ENCODE data around the gene HTR3B. TPM values are rescaled to one million over a fixed set of nuclear protein-coding genes. Genes with fewer than 3 reads are reported as not detected.

The HTR3B gene
- total RNA-seq, 1 donor: not detected

DNA sequence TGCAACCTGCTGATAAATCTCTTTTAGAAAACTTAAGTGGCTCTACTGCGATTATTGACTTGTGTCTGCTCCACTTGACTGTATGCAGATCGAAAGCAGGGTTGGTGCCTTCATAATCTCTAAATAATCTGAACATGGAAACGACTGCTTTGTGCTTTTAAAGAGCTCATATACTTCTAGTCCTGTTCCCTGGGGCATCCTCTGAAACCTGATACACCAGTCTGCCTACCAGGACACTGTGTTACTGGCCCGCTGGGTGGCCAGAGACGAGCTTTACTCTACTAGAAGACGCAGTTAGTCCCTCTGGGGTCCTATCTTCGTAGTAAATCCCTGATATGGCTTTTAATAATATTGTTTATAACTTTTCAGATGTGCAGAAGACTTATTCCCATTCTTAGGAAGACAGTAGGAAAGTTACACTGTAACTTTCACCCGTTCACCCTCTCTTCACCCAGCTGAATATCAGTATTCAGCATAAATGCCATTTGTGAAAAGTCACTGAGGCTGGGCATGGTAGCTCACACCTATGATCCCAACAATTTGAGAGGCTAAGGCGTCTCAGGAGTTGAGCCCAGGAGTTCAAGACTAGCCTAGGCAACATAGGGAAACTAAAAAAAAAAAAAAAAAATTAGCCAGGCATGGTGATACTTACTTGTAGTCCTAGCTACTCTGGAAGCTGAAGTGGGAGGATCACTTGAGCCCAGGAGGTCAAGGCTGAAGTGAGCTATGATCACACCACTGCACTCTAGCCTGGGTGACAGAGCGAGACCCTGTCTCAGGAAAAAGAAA, 9.0 kb upstream of the HTR3B start:
- peak; percentile 23 for DNase-seq (ENCODE audit: insufficient read length, low spot score, missing footprints)
- TF ChIP-seq, protein P1, sequence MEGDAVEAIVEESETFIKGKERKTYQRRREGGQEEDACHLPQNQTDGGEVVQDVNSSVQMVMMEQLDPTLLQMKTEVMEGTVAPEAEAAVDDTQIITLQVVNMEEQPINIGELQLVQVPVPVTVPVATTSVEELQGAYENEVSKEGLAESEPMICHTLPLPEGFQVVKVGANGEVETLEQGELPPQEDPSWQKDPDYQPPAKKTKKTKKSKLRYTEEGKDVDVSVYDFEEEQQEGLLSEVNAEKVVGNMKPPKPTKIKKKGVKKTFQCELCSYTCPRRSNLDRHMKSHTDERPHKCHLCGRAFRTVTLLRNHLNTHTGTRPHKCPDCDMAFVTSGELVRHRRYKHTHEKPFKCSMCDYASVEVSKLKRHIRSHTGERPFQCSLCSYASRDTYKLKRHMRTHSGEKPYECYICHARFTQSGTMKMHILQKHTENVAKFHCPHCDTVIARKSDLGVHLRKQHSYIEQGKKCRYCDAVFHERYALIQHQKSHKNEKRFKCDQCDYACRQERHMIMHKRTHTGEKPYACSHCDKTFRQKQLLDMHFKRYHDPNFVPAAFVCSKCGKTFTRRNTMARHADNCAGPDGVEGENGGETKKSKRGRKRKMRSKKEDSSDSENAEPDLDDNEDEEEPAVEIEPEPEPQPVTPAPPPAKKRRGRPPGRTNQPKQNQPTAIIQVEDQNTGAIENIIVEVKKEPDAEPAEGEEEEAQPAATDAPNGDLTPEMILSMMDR (IDR thresholded peaks at IDR 0.05; ENCODE audit: extremely low read depth, low read depth, low read length): no peak
- peaks cover 6% of the 10 kb centered on the region for H3K27me3 ChIP-seq (ENCODE audit: insufficient read depth, low read length)
- H3K27ac ChIP-seq (ENCODE audit: low read depth, low read length): no peak overlapping the region
- H3K4me1 ChIP-seq (ENCODE audit: insufficient read depth, low read length): no peaks in the 10 kb centered on the region
- H3K9me3 ChIP-seq (ENCODE audit: low read depth, low read length): no peaks in the 10 kb centered on the region
- no peaks in the 10 kb centered on the region for H3K79me2 ChIP-seq (ENCODE audit: insufficient read depth, low read length)
- no peaks in the 10 kb centered on the region for H3K36me3 ChIP-seq (ENCODE audit: insufficient read depth, low read length)
- no peak overlapping the region for H2AFZ ChIP-seq (ENCODE audit: low read length)
- no peak overlapping the region for H3K4me3 ChIP-seq (ENCODE audit: insufficient read depth, low read length)
- H3K4me2 ChIP-seq (ENCODE audit: insufficient read depth, low read length): no peak overlapping the region
- H4K20me1 ChIP-seq (ENCODE audit: insufficient read depth, low read length): no peaks in the 10 kb centered on the region

DNA sequence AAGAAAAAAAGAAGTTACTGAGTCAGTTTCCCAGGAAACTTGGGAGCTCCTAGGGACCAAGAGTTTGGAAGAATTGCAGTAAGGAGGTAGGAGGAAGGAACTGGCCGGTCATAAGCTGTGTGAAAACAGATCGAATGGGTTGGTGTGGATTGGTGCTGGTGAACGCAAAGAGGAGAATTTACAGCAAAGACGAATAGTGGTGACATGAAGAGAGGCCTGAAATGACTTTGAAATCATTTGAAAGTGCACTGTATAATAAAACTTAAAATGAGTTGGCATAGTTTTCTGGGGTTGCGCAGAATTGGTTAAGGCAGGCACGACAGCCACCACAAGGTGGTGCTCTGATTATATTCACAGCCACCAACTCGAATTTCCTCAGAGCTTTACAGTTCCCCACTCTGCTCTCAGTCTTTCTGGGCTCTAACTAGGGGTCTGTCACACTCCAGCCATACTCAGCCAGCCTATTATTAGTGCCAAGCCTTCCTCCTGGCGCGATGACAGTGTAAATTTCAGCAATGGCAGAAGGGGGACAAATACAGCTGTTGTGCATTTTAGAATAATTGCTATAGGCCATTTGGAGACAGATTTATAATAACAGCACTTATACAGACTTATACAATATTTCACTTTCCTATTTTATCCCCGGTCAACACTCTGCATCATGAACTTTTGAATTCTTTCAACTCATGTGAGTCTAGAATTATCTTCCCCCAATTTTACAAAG, 8.3 kb upstream of the HTR3B start:
- no peak overlapping the region for H3K4me2 ChIP-seq (ENCODE audit: insufficient read depth, low read length)
- no peak overlapping the region for H3K27ac ChIP-seq (ENCODE audit: low read depth, low read length)
- H3K9me3 ChIP-seq (ENCODE audit: low read depth, low read length): no peaks in the 10 kb centered on the region
- H3K4me1 ChIP-seq (ENCODE audit: insufficient read depth, low read length): no peaks in the 10 kb centered on the region
- H3K79me2 ChIP-seq (ENCODE audit: insufficient read depth, low read length): no peaks in the 10 kb centered on the region
- no peaks in the 10 kb centered on the region for H4K20me1 ChIP-seq (ENCODE audit: insufficient read depth, low read length)
- no peaks in the 10 kb centered on the region for H3K36me3 ChIP-seq (ENCODE audit: insufficient read depth, low read length)
- peaks cover 6% of the 10 kb centered on the region for H3K27me3 ChIP-seq (ENCODE audit: insufficient read depth, low read length)
- DNase-seq (ENCODE audit: insufficient read length, low spot score, missing footprints): peak; percentile 54
- no peak overlapping the region for H3K4me3 ChIP-seq (ENCODE audit: insufficient read depth, low read length)
- TF ChIP-seq, protein P1 (IDR thresholded peaks at IDR 0.05; ENCODE audit: extremely low read depth, low read depth, low read length): peak; percentile 84
- H2AFZ ChIP-seq (ENCODE audit: low read length): no peak overlapping the region

DNA sequence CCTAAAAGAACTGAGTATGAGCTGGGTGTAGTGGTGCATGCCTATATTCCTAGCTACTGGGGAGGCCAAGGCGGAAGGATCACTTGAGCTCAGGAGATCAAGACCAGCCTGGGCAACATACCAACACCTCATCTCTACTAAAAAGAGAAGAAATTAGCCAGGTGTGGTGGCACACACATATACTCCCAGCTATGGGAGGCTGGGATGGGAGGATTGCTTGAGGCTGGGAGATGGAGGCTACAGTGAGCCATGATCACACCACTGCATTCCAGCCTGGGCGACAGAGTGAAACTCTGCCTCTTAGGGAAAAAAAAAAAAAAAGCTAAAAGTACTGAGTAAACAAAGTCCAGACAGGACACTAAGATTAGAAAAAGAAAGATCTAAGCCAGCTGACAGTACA, 3.5 kb upstream of the HTR3B start:
- Histone ChIP-seq H2AFZ (ENCODE audit: low read length) (no peak overlapping the region), H3K4me3 (ENCODE audit: insufficient read depth, low read length) (no peak overlapping the region), H3K27me3 (ENCODE audit: insufficient read depth, low read length) (peaks cover 9% of the 10 kb centered on the region), H3K4me2 (ENCODE audit: insufficient read depth, low read length) (no peak overlapping the region), H3K27ac (ENCODE audit: low read depth, low read length) (no peak overlapping the region), H3K9me3 (ENCODE audit: low read depth, low read length) (no peaks in the 10 kb centered on the region), H4K20me1 (ENCODE audit: insufficient read depth, low read length) (no peaks in the 10 kb centered on the region), H3K36me3 (ENCODE audit: insufficient read depth, low read length) (no peaks in the 10 kb centered on the region), H3K79me2 (ENCODE audit: insufficient read depth, low read length) (no peaks in the 10 kb centered on the region), H3K4me1 (ENCODE audit: insufficient read depth, low read length) (no peaks in the 10 kb centered on the region)
- TF ChIP-seq, protein P1 (IDR thresholded peaks at IDR 0.05; ENCODE audit: extremely low read depth, low read depth, low read length): no peak
- no peak for DNase-seq (ENCODE audit: insufficient read length, low spot score, missing footprints)

DNA sequence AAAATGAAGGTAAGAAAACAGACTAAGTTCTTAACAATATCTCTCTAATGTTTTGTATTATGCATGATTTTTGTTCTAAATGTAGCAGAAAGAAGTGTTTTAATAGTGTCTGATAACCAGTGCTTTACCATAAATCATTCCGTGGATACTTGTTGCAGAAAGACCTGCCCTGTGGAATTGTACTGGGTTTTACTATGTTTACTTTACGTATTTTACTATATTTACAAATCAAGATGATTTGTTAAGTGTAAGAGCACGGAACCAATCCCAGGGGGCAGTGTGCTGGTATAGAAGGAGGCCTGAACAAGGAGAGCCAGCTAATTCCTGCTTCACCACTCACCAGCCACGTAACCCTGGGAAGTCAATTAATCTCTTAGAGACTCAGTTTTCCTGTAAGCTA, 1.4 kb downstream of the HTR3B start:
- no peak overlapping the region for H3K27ac ChIP-seq (ENCODE audit: low read depth, low read length)
- DNase-seq (ENCODE audit: insufficient read length, low spot score, missing footprints): no peak
- no peak overlapping the region for H3K4me2 ChIP-seq (ENCODE audit: insufficient read depth, low read length)
- H3K9me3 ChIP-seq (ENCODE audit: low read depth, low read length): no peaks in the 10 kb centered on the region
- H4K20me1 ChIP-seq (ENCODE audit: insufficient read depth, low read length): no peaks in the 10 kb centered on the region
- TF ChIP-seq, protein P1 (IDR thresholded peaks at IDR 0.05; ENCODE audit: extremely low read depth, low read depth, low read length): peak; percentile 25
- H3K27me3 ChIP-seq (ENCODE audit: insufficient read depth, low read length): peaks cover 27% of the 10 kb centered on the region
- no peaks in the 10 kb centered on the region for H3K79me2 ChIP-seq (ENCODE audit: insufficient read depth, low read length)
- H3K36me3 ChIP-seq (ENCODE audit: insufficient read depth, low read length): no peaks in the 10 kb centered on the region
- no peak overlapping the region for H2AFZ ChIP-seq (ENCODE audit: low read length)
- no peaks in the 10 kb centered on the region for H3K4me1 ChIP-seq (ENCODE audit: insufficient read depth, low read length)
- no peak overlapping the region for H3K4me3 ChIP-seq (ENCODE audit: insufficient read depth, low read length)

Data from osteoblast (primary cell).